Measurements from ENCODE around the gene USP21. TPM values are rescaled to one million over a fixed set of nuclear protein-coding genes. Genes with fewer than 3 reads are reported as not detected.
A peak's percentile ranks its signal among the peaks of the same experiment; 100 is the strongest.

Gene USP21
- total and polyA plus RNA-seq, 2 of the 13 experiments (the other 11 are each of a cell fraction or from before 2014, with no cell fraction given) = 10.1 to 33.1 TPM

DNA sequence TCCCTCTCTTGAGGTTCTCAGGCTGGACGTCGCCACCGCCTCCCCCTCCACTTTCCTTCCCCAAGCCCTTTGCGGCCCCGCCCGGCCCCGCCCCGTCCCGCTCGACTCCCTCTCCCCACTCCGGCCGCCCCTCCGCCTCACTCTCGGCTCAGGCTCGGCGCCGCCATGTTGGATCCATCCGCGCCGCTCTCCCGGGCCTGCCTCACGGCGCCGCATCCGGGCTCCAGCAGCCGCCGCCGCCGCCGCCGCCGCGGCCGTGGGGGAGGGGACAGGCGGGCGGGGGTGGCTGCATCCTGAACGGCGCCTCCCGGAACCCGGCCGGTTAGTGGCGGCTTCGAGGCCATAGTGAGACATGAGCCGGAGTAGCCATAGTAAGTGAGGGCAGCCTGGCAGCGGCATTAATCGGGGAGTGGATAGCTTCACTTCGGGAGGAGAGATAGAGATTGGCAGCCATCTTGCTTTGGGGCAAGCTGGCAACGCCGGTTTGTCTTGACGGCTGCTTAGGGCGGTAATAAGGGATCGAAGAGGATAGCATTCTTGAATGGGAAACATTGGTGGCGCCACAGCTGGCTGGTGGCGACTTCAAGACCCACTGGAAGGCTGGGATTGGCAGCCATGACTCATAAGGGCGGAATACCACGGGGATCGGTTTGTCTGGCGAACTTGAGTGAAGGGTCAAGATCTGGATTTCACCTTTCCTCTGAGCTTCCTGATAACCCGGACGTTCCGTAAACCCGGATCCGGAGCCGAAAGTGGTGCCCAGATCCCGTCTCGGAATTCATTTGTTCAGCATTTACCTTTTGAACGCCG, 26.7 kb upstream of the USP21 start, which contains the start of gene DEDD (continued):
- TF ChIP-seq, protein P1, sequence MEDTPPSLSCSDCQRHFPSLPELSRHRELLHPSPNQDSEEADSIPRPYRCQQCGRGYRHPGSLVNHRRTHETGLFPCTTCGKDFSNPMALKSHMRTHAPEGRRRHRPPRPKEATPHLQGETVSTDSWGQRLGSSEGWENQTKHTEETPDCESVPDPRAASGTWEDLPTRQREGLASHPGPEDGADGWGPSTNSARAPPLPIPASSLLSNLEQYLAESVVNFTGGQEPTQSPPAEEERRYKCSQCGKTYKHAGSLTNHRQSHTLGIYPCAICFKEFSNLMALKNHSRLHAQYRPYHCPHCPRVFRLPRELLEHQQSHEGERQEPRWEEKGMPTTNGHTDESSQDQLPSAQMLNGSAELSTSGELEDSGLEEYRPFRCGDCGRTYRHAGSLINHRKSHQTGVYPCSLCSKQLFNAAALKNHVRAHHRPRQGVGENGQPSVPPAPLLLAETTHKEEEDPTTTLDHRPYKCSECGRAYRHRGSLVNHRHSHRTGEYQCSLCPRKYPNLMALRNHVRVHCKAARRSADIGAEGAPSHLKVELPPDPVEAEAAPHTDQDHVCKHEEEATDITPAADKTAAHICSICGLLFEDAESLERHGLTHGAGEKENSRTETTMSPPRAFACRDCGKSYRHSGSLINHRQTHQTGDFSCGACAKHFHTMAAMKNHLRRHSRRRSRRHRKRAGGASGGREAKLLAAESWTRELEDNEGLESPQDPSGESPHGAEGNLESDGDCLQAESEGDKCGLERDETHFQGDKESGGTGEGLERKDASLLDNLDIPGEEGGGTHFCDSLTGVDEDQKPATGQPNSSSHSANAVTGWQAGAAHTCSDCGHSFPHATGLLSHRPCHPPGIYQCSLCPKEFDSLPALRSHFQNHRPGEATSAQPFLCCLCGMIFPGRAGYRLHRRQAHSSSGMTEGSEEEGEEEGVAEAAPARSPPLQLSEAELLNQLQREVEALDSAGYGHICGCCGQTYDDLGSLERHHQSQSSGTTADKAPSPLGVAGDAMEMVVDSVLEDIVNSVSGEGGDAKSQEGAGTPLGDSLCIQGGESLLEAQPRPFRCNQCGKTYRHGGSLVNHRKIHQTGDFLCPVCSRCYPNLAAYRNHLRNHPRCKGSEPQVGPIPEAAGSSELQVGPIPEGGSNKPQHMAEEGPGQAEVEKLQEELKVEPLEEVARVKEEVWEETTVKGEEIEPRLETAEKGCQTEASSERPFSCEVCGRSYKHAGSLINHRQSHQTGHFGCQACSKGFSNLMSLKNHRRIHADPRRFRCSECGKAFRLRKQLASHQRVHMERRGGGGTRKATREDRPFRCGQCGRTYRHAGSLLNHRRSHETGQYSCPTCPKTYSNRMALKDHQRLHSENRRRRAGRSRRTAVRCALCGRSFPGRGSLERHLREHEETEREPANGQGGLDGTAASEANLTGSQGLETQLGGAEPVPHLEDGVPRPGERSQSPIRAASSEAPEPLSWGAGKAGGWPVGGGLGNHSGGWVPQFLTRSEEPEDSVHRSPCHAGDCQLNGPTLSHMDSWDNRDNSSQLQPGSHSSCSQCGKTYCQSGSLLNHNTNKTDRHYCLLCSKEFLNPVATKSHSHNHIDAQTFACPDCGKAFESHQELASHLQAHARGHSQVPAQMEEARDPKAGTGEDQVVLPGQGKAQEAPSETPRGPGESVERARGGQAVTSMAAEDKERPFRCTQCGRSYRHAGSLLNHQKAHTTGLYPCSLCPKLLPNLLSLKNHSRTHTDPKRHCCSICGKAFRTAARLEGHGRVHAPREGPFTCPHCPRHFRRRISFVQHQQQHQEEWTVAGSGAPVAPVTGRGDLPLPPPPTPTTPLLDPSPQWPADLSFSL (CRISPR knock-in tag; IDR thresholded peaks at IDR 0.05) = no peak
- TF ChIP-seq SATB2 (CRISPR knock-in tag; IDR thresholded peaks at IDR 0.05) = no peak
- TF ChIP-seq, protein P2, sequence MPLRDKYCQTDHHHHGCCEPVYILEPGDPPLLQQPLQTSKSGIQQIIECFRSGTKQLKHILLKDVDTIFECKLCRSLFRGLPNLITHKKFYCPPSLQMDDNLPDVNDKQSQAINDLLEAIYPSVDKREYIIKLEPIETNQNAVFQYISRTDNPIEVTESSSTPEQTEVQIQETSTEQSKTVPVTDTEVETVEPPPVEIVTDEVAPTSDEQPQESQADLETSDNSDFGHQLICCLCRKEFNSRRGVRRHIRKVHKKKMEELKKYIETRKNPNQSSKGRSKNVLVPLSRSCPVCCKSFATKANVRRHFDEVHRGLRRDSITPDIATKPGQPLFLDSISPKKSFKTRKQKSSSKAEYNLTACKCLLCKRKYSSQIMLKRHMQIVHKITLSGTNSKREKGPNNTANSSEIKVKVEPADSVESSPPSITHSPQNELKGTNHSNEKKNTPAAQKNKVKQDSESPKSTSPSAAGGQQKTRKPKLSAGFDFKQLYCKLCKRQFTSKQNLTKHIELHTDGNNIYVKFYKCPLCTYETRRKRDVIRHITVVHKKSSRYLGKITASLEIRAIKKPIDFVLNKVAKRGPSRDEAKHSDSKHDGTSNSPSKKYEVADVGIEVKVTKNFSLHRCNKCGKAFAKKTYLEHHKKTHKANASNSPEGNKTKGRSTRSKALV (CRISPR knock-in tag; IDR thresholded peaks at IDR 0.05) = no peak
- 0 out of 2 replicates have a peak, but pooled peaks have one; percentile 30 for TF ChIP-seq TMF1 (CRISPR knock-in tag; IDR thresholded peaks at IDR 0.05; ENCODE audit: low read depth)
- TF ChIP-seq ZEB1 (IDR thresholded peaks at IDR 0.05; ENCODE audit: insufficient replicate concordance, low read depth) = no peak
- peak; percentile 39; the same call in 1 of the 2 replicates for TF ChIP-seq BCL6 (CRISPR knock-in tag; IDR thresholded peaks at IDR 0.05)
- no peak for TF ChIP-seq MIXL1 (CRISPR knock-in tag; IDR thresholded peaks at IDR 0.05)
- TF ChIP-seq, protein P3, sequence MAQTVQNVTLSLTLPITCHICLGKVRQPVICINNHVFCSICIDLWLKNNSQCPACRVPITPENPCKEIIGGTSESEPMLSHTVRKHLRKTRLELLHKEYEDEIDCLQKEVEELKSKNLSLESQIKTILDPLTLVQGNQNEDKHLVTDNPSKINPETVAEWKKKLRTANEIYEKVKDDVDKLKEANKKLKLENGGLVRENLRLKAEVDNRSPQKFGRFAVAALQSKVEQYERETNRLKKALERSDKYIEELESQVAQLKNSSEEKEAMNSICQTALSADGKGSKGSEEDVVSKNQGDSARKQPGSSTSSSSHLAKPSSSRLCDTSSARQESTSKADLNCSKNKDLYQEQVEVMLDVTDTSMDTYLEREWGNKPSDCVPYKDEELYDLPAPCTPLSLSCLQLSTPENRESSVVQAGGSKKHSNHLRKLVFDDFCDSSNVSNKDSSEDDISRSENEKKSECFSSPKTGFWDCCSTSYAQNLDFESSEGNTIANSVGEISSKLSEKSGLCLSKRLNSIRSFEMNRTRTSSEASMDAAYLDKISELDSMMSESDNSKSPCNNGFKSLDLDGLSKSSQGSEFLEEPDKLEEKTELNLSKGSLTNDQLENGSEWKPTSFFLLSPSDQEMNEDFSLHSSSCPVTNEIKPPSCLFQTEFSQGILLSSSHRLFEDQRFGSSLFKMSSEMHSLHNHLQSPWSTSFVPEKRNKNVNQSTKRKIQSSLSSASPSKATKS (CRISPR knock-in tag; IDR thresholded peaks at IDR 0.05) = no peak
- TF ChIP-seq SP4 (CRISPR knock-in tag; IDR thresholded peaks at IDR 0.05) = 0 out of 2 replicates have a peak, but pooled peaks have one; percentile 14
- TF ChIP-seq, protein P4, sequence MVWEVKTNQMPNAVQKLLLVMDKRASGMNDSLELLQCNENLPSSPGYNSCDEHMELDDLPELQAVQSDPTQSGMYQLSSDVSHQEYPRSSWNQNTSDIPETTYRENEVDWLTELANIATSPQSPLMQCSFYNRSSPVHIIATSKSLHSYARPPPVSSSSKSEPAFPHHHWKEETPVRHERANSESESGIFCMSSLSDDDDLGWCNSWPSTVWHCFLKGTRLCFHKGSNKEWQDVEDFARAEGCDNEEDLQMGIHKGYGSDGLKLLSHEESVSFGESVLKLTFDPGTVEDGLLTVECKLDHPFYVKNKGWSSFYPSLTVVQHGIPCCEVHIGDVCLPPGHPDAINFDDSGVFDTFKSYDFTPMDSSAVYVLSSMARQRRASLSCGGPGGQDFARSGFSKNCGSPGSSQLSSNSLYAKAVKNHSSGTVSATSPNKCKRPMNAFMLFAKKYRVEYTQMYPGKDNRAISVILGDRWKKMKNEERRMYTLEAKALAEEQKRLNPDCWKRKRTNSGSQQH (CRISPR knock-in tag; IDR thresholded peaks at IDR 0.05; ENCODE audit: low read depth) = peak; percentile 34; the same call in 1 of the 2 replicates
- peak; percentile 17; the same call in 1 of the 2 replicates for TF ChIP-seq ZNF670 (CRISPR knock-in tag; IDR thresholded peaks at IDR 0.05; ENCODE audit: borderline replicate concordance)
- no peak for TF ChIP-seq ZNF234 (CRISPR knock-in tag; conservative IDR thresholded peaks at IDR 0.05)
- TF ChIP-seq ZNF589 (CRISPR knock-in tag; conservative IDR thresholded peaks at IDR 0.05) = peak; percentile 67; the same call in 1 of the 2 replicates
- TF ChIP-seq ATF1 (CRISPR knock-in tag; IDR thresholded peaks at IDR 0.05) = 0 out of 2 replicates have a peak, but pooled peaks have one; percentile 53
- peak; percentile 44; the same call in 1 of the 2 replicates for TF ChIP-seq ZNF160 (CRISPR knock-in tag; IDR thresholded peaks at IDR 0.05)
